ENCODE measurements around the gene ZFAND2A. TPM values are rescaled to one million over a fixed set of nuclear protein-coding genes. Genes with fewer than 3 reads are reported as not detected.
"Not testable (repeated sequence)": the region's sequence is repeated elsewhere in the genome, so short reads cannot be mapped to it uniquely, and the experiment has no call there.

ZFAND2A gene
- total and polyA plus RNA-seq, 4 donors, result 17.3 to 44.3 (median 30.0) TPM

DNA sequence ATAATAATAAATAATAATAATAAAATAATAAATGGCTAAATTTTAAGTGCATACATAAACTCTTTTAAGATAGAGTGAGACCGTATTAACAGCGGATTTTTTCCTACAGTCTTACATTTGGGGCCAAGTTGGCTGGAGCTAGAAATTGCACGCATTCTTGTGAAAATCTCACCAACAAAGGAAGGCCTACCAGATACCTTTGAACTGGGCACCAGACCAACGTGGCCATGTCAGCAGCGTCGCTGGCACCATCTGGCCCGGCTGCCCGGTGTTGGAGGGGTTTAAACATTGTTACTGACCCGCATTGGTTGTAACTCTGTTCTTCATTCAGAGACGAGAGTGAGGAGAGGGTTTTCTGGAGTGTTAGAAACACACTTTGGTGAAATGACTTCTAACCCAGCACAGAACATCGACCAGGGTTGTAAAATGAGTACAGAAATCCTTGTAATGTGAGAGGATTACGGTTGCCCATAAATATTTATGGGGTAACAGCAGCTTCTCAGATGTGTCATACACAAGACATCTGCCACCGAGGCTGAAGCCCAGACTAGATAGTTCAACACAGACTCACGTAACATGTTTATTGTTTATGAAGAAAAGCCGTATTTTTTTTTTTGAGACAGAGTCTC, 38.1 kb upstream of the ZFAND2A start:
- WGBS, 2 donors, result 46 to 66% methylated on average over 15 of the region's 15 CpGs
- DNase-seq (peak in 2 of 3 donors; percentile 47 to 66), ATAC-seq (ENCODE audit: insufficient read depth, low FRiP score) (no peak)
- no peak overlapping the region for H3K27ac ChIP-seq (ENCODE audit: low read depth in 1 of 2, low read length in 1 of 2)
- H3K36me3 ChIP-seq (ENCODE audit: control insufficient read depth in 4 of 4, insufficient read depth in 4 of 4, low read length in 4 of 4), result no peaks in the 10 kb centered on the region
- no peak overlapping the region for H3K4me3 ChIP-seq
- TF ChIP-seq CTCF (IDR thresholded peaks at IDR 0.05; ENCODE audit: control extremely low read depth, extremely low read depth), result no peak
- peaks cover 0 to 11% (median 0%) of the 10 kb centered on the region in 3 donors for H3K27me3 ChIP-seq (ENCODE audit: control insufficient read depth in 3 of 3, insufficient read depth in 3 of 3, low read length in 2 of 3)
- no peaks in the 10 kb centered on the region for H3K9me3 ChIP-seq (ENCODE audit: control insufficient read depth in 4 of 4, insufficient read depth in 3 of 4, low read length in 3 of 4)
- H3K4me1 ChIP-seq (ENCODE audit: control insufficient read depth in 5 of 5, insufficient read depth in 5 of 5, low read length in 5 of 5), result peaks cover 0 to 14% (median 4%) of the 10 kb centered on the region in 5 donors
- H3K9ac ChIP-seq (ENCODE audit: insufficient read depth in 1 of 2, low read length in 2 of 2), result no peak overlapping the region

GRCh38 chr7:1196950-1197349, 37.0 kb upstream of the ZFAND2A start:
- peaks cover 0 to 16% (median 4%) of the 10 kb centered on the region in 3 donors for H3K27me3 ChIP-seq (ENCODE audit: control insufficient read depth in 3 of 3, insufficient read depth in 3 of 3, low read length in 2 of 3)
- H3K4me1 ChIP-seq (ENCODE audit: control insufficient read depth in 5 of 5, insufficient read depth in 5 of 5, low read length in 5 of 5), result peaks cover 0 to 14% (median 7%) of the 10 kb centered on the region in 5 donors
- H3K9ac ChIP-seq (ENCODE audit: insufficient read depth in 1 of 2, low read length in 2 of 2), result no peak overlapping the region
- WGBS, 2 donors, result 90 to 92% methylated on average over 6 of the region's 6 CpGs
- no peak for DNase-seq
- H3K36me3 ChIP-seq (ENCODE audit: control insufficient read depth in 4 of 4, insufficient read depth in 4 of 4, low read length in 4 of 4), result no peaks in the 10 kb centered on the region
- H3K9me3 ChIP-seq (ENCODE audit: control insufficient read depth in 4 of 4, insufficient read depth in 3 of 4, low read length in 3 of 4), result no peaks in the 10 kb centered on the region
- TF ChIP-seq CTCF (IDR thresholded peaks at IDR 0.05; ENCODE audit: control extremely low read depth, extremely low read depth), result no peak
- H3K4me3 ChIP-seq, result no peak overlapping the region
- no peak overlapping the region for H3K27ac ChIP-seq (ENCODE audit: low read depth in 1 of 2, low read length in 1 of 2)
- no peak for ATAC-seq (ENCODE audit: insufficient read depth, low FRiP score)

GRCh38 chr7:1196441-1196840, 36.4 kb upstream of the ZFAND2A start:
- Histone ChIP-seq H3K4me1 (ENCODE audit: control insufficient read depth in 5 of 5, insufficient read depth in 5 of 5, low read length in 5 of 5) (peaks cover 0 to 14% (median 7%) of the 10 kb centered on the region in 5 donors), H3K27me3 (ENCODE audit: control insufficient read depth in 3 of 3, insufficient read depth in 3 of 3, low read length in 2 of 3) (peaks cover 0 to 19% (median 4%) of the 10 kb centered on the region in 3 donors)
- H3K27ac ChIP-seq (ENCODE audit: low read depth in 1 of 2, low read length in 1 of 2); H3K9ac ChIP-seq (ENCODE audit: insufficient read depth in 1 of 2, low read length in 2 of 2); DNase-seq; H3K4me3 ChIP-seq; ATAC-seq (ENCODE audit: insufficient read depth, low FRiP score); H3K9me3 ChIP-seq (ENCODE audit: control insufficient read depth in 4 of 4, insufficient read depth in 3 of 4, low read length in 3 of 4); H3K36me3 ChIP-seq (ENCODE audit: control insufficient read depth in 4 of 4, insufficient read depth in 4 of 4, low read length in 4 of 4): not testable (repeated sequence)
- WGBS, 2 donors, result 5% methylated on average over 2 of the region's 4 CpGs; no CpG with 5 or more reads in 1 of the 2 donors

DNA sequence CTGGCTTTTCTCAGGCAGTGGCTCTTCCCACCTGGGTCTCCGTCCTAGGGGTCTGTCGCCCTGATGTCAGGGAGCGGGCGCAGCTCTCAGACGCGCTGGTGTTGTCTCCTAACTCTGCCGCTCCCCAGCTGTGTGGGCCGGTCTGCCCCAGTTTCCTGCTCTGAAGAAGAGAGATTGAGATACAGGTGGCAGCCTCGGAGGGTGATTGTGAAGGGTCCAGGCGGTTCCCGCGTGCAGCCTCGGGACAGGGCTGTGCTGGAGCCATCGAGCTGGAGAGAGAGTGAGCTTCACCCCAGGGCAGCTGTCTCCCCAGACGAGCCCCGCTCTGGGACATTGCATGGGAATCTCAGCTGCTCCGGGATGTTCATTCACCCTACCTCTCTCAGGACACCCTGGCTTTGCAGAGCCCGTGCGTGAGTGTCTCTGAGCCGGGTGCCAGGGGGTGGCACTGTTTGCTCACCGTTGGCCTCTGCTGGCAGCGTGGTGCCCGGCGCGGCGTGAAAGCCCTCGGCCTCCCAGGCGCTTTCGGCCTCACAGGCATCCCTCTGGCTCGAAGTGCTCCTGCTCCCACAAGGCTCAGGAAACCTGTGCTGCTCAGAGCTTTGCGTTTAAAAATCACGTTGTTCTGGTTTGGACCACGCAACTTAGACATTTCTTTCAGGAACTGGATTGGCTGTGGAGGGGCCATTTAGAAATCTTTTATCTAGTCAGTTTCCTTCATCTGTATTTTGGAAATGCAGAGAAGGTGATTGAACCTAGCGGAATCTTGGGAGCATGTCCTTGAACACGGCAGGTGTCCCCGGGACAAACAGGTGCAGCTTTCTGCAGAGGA, 33.8 kb upstream of the ZFAND2A start:
- 34 to 38% methylated on average over 36 of the region's 36 CpGs for WGBS, 2 donors
- Histone ChIP-seq H3K9me3 (ENCODE audit: control insufficient read depth in 4 of 4, insufficient read depth in 3 of 4, low read length in 3 of 4) (no peaks in the 10 kb centered on the region), H3K9ac (ENCODE audit: insufficient read depth in 1 of 2, low read length in 2 of 2) (no peak overlapping the region), H3K27ac (ENCODE audit: low read depth in 1 of 2, low read length in 1 of 2) (no peak overlapping the region), H3K36me3 (ENCODE audit: control insufficient read depth in 4 of 4, insufficient read depth in 4 of 4, low read length in 4 of 4) (no peaks in the 10 kb centered on the region), H3K4me1 (ENCODE audit: control insufficient read depth in 5 of 5, insufficient read depth in 5 of 5, low read length in 5 of 5) (peaks cover 0 to 4% (median 3%) of the 10 kb centered on the region in 5 donors), H3K4me3 (no peak overlapping the region), H3K27me3 (ENCODE audit: control insufficient read depth in 3 of 3, insufficient read depth in 3 of 3, low read length in 2 of 3) (peaks cover 0 to 16% (median 4%) of the 10 kb centered on the region in 3 donors)
- ATAC-seq (ENCODE audit: insufficient read depth, low FRiP score) (no peak), DNase-seq (peak; percentile 34 to 51 (median 46))
- no peak for TF ChIP-seq CTCF (IDR thresholded peaks at IDR 0.05; ENCODE audit: control extremely low read depth, extremely low read depth)

Measured in lung (tissue), 12 donors.